Esophagus squamous epithelium (tissue), 5 donors: ENCODE data around the gene ZNF532. TPM values are rescaled to one million over a fixed set of nuclear protein-coding genes. Genes with fewer than 3 reads are reported as not detected.
"Not testable (repeated sequence)": the region's sequence is repeated elsewhere in the genome, so short reads cannot be mapped to it uniquely, and the experiment has no call there.

Experiments used
- DNase-seq: peaks from one replicate; lab custom pipeline; 2025; lab: John Stamatoyannopoulos, UW
- H3K27ac ChIP-seq, 4 donors: fragments of 200-600 bp; sonication (generic); one replicate each; pipeline ENCODE4 v1.5.1; 2016 to 2019; ENCODE audit warnings: mild to moderate bottlenecking in 1 of 4
- H3K27me3 ChIP-seq, 4 donors: fragments of 200-600 bp; sonication (generic); 1 replicate in 3 of 4; 2 replicates in 1 of 4; pipeline versions ENCODE4 v1.5.1 to v1.6.0; 2017 to 2021; ENCODE audit warnings: antibody characterized with exemption in 1 of 4
- H3K36me3 ChIP-seq, 3 donors: fragments of 200-600 bp; sonication (generic); one replicate each; pipeline ENCODE4 v1.5.1; 2016 to 2019
- H3K4me1 ChIP-seq, 3 donors: fragments of 200-600 bp; sonication (generic); one replicate each; pipeline ENCODE4 v1.5.1; 2017 to 2019
- H3K4me3 ChIP-seq, 4 donors: fragments of 200-600 bp; sonication (generic); 1 replicate in 3 of 4; 2 replicates in 1 of 4; pipeline ENCODE4 v1.5.1; 2016 to 2019; ENCODE audit warnings: mild to moderate bottlenecking in 2 of 4, moderate library complexity in 1 of 4
- H3K9me3 ChIP-seq, 3 donors: fragments of 200-600 bp; sonication (generic); one replicate each; pipeline ENCODE4 v1.5.1; 2016 to 2019
- CTCF ChIP-seq, 6 experiments: fragments of 450-650 bp in 4 of 6; fragments of 200-600 bp in 2 of 6; sonication (generic) in 2 of 6; IDR thresholded peaks; one replicate each; pipeline ENCODE4 v1.5.1; 2016 to 2019; ENCODE audit warnings: antibody characterized with exemption in 6 of 6, mild to moderate bottlenecking in 4 of 6, moderate library complexity in 4 of 6
- POLR2A ChIP-seq, 4 donors: fragments of 450-650 bp; IDR thresholded peaks; one replicate each; pipeline ENCODE4 v1.6.1; 2017; ENCODE audit warnings: antibody characterized with exemption in 4 of 4, mild to moderate bottlenecking in 4 of 4, moderate library complexity in 3 of 4
- WGBS, 2 donors: methylation state at CpG; one replicate each; pipeline ENCODE4 v1.1.5; 2018; 5-methylcytosine and 5-hydroxymethylcytosine counted together
- intact Hi-C: fragments of 100-400 bp; cut with DNase I; formaldehyde crosslinking; loops from one replicate; pipeline ENCODE4 v1.15.0; 2022
- total RNA-seq, 4 donors: library from RNA; depleted of rRNA; stranded (reverse); fragments of >200 nt; gene quantifications; one replicate each; pipeline ENCODE4 v1.1.0, GENCODE V29; 2016
- donor health status: DM: yes; HTN: yes; CAD: no.

ZNF532 gene
- total RNA-seq, 4 donors from 2014 or later, result 30.7 to 52.3 (median 32.6) TPM

- DNase-seq, result no peak
- intact Hi-C loops, result no loop called here
- Histone ChIP-seq H3K27ac (no peak overlapping the region), H3K4me3 (no peak overlapping the region), H3K36me3 (peaks cover 0 to 53% (median 15%) of the 10 kb centered on the region in 3 donors), H3K4me1 (peaks cover 0 to 32% (median 22%) of the 10 kb centered on the region in 3 donors), H3K9me3 (no peaks in the 10 kb centered on the region), H3K27me3 (no peaks in the 10 kb centered on the region)
- TF ChIP-seq POLR2A (IDR thresholded peaks at IDR 0.05) (no peak), CTCF (IDR thresholded peaks at IDR 0.05) (no peak)
- 53 to 65% methylated on average over 1 of the region's 1 CpG for WGBS, 2 donors
Observed at GRCh38 chr18:58915995-58916394, 51.3 kb downstream of the ZNF532 start.

- peaks cover 0 to 78% (median 15%) of the 10 kb centered on the region in 3 donors for H3K36me3 ChIP-seq
- H3K4me3 ChIP-seq, intact Hi-C loops, H3K27ac ChIP-seq, H3K27me3 ChIP-seq, H3K4me1 ChIP-seq, DNase-seq, H3K9me3 ChIP-seq: not testable (repeated sequence)
- WGBS, 2 donors, result 94 to 95% methylated on average over 13 to 16 of the region's 16 CpGs
Observed at GRCh38 chr18:58919934-58920333, 55.3 kb downstream of the ZNF532 start.

- H3K27me3 ChIP-seq, result no peaks in the 10 kb centered on the region
- H3K4me3 ChIP-seq, result no peak overlapping the region
- H3K27ac ChIP-seq, result no peak overlapping the region
- intact Hi-C loops, result no loop called here
- 92 to 95% methylated on average over 5 to 10 of the region's 10 CpGs for WGBS, 2 donors
- H3K9me3 ChIP-seq, result peaks cover 0 to 7% (median 0%) of the 10 kb centered on the region in 3 donors
- H3K4me1 ChIP-seq, result peaks cover 0 to 11% (median 0%) of the 10 kb centered on the region in 3 donors
- TF ChIP-seq POLR2A (IDR thresholded peaks at IDR 0.05), result no peak
- TF ChIP-seq CTCF (IDR thresholded peaks at IDR 0.05), result no peak
- peaks cover 0 to 60% (median 15%) of the 10 kb centered on the region in 3 donors for H3K36me3 ChIP-seq
- DNase-seq, result no peak
Observed at GRCh38 chr18:58922995-58923394, 58.3 kb downstream of the ZNF532 start.

DNA sequence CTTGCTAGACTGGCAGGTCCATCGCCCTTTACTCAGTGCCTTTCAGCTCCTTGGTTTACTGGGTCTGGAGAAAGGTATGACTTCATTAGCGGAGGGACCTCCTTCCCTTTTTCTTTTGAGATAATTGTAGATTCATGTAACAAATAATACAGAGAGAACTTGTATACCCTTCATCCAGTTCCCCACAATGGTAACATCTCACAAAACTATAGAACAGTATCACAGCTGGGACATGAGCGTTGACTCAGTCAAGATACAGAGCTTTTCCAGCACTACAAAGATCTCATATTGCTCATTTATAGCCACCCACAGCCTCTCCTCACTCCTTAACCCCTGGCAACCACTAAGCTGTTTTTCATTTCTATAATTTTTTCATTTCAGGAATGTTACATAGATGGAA lies 59.8 kb downstream of the ZNF532 start:
- intact Hi-C loops, result no loop called here
- Histone ChIP-seq H3K9me3 (peaks cover 0 to 7% (median 0%) of the 10 kb centered on the region in 3 donors), H3K36me3 (peaks cover 0 to 52% (median under 1%) of the 10 kb centered on the region in 3 donors), H3K27ac (no peak overlapping the region), H3K4me1 (peaks cover 0 to 18% (median 0%) of the 10 kb centered on the region in 3 donors), H3K27me3 (no peaks in the 10 kb centered on the region), H3K4me3 (no peak overlapping the region)
- 92 to 93% methylated on average over 3 of the region's 3 CpGs for WGBS, 2 donors
- no peak for DNase-seq
- TF ChIP-seq CTCF (IDR thresholded peaks at IDR 0.05), result no peak
- TF ChIP-seq POLR2A (IDR thresholded peaks at IDR 0.05), result no peak

DNA sequence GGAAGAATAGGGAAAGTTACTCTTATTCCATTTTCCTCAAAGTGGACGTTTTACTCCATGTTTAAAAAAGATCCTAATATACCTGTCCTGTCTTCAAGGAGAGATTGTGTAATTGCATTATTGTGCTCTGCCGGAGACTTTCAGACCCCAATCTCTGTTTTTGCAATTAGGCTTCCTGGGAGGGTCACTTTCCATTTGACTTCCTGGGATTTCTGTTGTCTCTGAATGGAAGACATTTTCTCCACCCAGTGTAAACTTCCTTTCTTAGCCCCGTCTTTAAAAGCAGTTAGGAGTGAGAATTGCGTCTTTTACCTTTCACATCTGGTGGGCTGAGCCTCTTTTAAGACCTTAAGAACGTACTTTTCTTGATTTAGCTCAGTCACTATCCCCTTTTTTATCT lies 63.0 kb downstream of the ZNF532 start:
- intact Hi-C loops, result no loop called here
- peaks cover 0 to 46% (median 0%) of the 10 kb centered on the region in 3 donors for H3K36me3 ChIP-seq
- peaks cover 0 to 18% (median 0%) of the 10 kb centered on the region in 3 donors for H3K4me1 ChIP-seq
- no peaks in the 10 kb centered on the region for H3K27me3 ChIP-seq
- no peak for DNase-seq
- WGBS, 2 donors, result 73 to 78% methylated on average over 5 of the region's 5 CpGs
- TF ChIP-seq CTCF (IDR thresholded peaks at IDR 0.05) (no peak), POLR2A (IDR thresholded peaks at IDR 0.05) (no peak)
- H3K27ac ChIP-seq, result no peak overlapping the region
- no peak overlapping the region for H3K4me3 ChIP-seq
- peaks cover 0 to 7% (median 0%) of the 10 kb centered on the region in 3 donors for H3K9me3 ChIP-seq
